Spleen (tissue), 11 donors: ENCODE results near the gene SGCA. TPM values are rescaled to one million over a fixed set of nuclear protein-coding genes. Genes with fewer than 3 reads are reported as not detected.

ENCODE experiments used
- DNase-seq: peaks from one replicate; pipeline ENCODE4 v3.0.0-alpha.2; 2020
- H3K27ac ChIP-seq, 8 donors: fragments of 200-600 bp; sonication (generic) in 7 of 8; 1 replicate in 4 of 8; 2 replicates in 4 of 8; pipeline versions ENCODE4 v1.5.0 to v1.8.0; 2016 to 2021; ENCODE audit warnings: inconsistent platforms in 4 of 8, mild to moderate bottlenecking in 4 of 8, moderate library complexity in 1 of 8
- H3K27me3 ChIP-seq, 7 donors: fragments of 200-600 bp; sonication (generic) in 6 of 7; replicated peaks in 1 of 7; 1 replicate in 4 of 7; 2 replicates in 3 of 7; pipeline versions ENCODE4 v1.5.0 to v1.8.0; 2016 to 2021; ENCODE audit warnings: inconsistent platforms in 3 of 7, mild to moderate bottlenecking in 1 of 7
- H3K36me3 ChIP-seq, 6 donors: fragments of 200-600 bp; sonication (generic) in 5 of 6; 1 replicate in 4 of 6; 2 replicates in 2 of 6; pipeline versions ENCODE4 v1.5.0 to v1.8.0; 2016 to 2021; ENCODE audit warnings: inconsistent platforms in 2 of 6
- H3K4me1 ChIP-seq, 6 donors: fragments of 200-600 bp; sonication (generic) in 5 of 6; 1 replicate in 3 of 6; 2 replicates in 3 of 6; pipeline versions ENCODE4 v1.5.0 to v1.8.0; 2016 to 2021; ENCODE audit warnings: inconsistent platforms in 3 of 6
- H3K4me3 ChIP-seq, 8 donors: fragments of 200-600 bp; sonication (generic) in 7 of 8; 1 replicate in 4 of 8; 2 replicates in 4 of 8; pipeline versions ENCODE4 v1.5.0 to v1.8.0; 2016 to 2021; ENCODE audit warnings: inconsistent platforms in 4 of 8, mild to moderate bottlenecking in 4 of 8, moderate library complexity in 2 of 8
- H3K9me3 ChIP-seq, 8 donors: fragments of 200-600 bp; sonication (generic) in 7 of 8; 1 replicate in 4 of 8; 2 replicates in 4 of 8; pipeline versions ENCODE4 v1.5.0 to v1.8.0; 2016 to 2021; ENCODE audit warnings: inconsistent platforms in 4 of 8
- CTCF ChIP-seq, 11 experiments: fragments of 200-600 bp in 7 of 11; fragments of 450-650 bp in 4 of 11; sonication (generic) in 4 of 11; IDR thresholded peaks in 8 of 11; conservative IDR thresholded peaks in 3 of 11; 1 replicate in 7 of 11; 2 replicates in 4 of 11; pipeline versions ENCODE4 v1.4.0 to v1.8.0; 2016 to 2021; ENCODE audit warnings: antibody characterized with exemption in 11 of 11, inconsistent platforms in 4 of 11, mild to moderate bottlenecking in 1 of 11
- POLR2A ChIP-seq, 3 donors: fragments of 450-650 bp; IDR thresholded peaks; one replicate each; pipeline ENCODE4 v1.5.1; 2017; ENCODE audit warnings: antibody characterized with exemption in 3 of 3, mild to moderate bottlenecking in 1 of 3
- POLR2AphosphoS5 ChIP-seq, 3 donors: sonication (generic); formaldehyde crosslinking; IDR thresholded peaks; one replicate each; pipeline ENCODE4 v1.5.1; 2017; ENCODE audit warnings: antibody characterized with exemption in 3 of 3
- WGBS, 5 donors: extraction: QIAGEN DNeasy Blood & Tissue Kit in 3 of 5; methylation state at CpG; one replicate each; pipeline versions ENCODE4 v1.1.5 to v1.1.7; 2013 to 2018; 5-methylcytosine and 5-hydroxymethylcytosine counted together
- intact Hi-C: fragments of 100-400 bp; cut with DNase I; formaldehyde crosslinking; loops from one replicate; pipeline ENCODE4 v1.15.0; 2023; ENCODE audit warnings: low total_unique reads
- polyA plus RNA-seq, 3 donors: library from polyadenylated mRNA; stranded (reverse); fragments of 200-250 nt; gene quantifications; one replicate each; pipeline ENCODE4 v1.2.1, GENCODE V29; 2013
- total RNA-seq, 7 donors: library from RNA; depleted of rRNA in 3 of 7; stranded (reverse); fragments of >200 nt in 3 of 7; fragmentation: NEBNext Ultra II Directional in 4 of 7; extraction: Animal tissue kit (Norgen Biotek cat#: 25700) in 4 of 7; gene quantifications; one replicate each; pipeline versions ENCODE4 v1.1.0 to v1.2.1, GENCODE V29; 2016 to 2021
- donor health status: healthy with polysubstance abuse.
- donor health status: DM: no; HTN: no; CAD: no; lungs with moderate emphysema.
- donor health status: DM: no; HTN: no; CAD: no.
- donor health status: Bipolar disorder and iron deficiency.
- donor health status: healthy.
- donor health status: DM: no; HTN: no; CAD: no.
- donor health status: DM: yes; HTN: yes; CAD: no.

SGCA gene
- total and polyA plus RNA-seq, 10 donors, result 1.2 to 5.9 (median 3.7) TPM; not detected in 1

- 65 to 75% (median 69%) methylated on average over 8 of the region's 8 CpGs for WGBS, 5 donors
- no peaks in the 10 kb centered on the region for H3K27me3 ChIP-seq
- H3K4me1 ChIP-seq, result peaks cover 32 to 61% (median 40%) of the 10 kb centered on the region in 6 donors
- H3K36me3 ChIP-seq, result no peaks in the 10 kb centered on the region
- H3K9me3 ChIP-seq, result no peaks in the 10 kb centered on the region
- TF ChIP-seq POLR2AphosphoS5 (IDR thresholded peaks at IDR 0.05), result no peak
- no peak for TF ChIP-seq POLR2A (IDR thresholded peaks at IDR 0.05)
- TF ChIP-seq CTCF (IDR thresholded peaks at IDR 0.05 in 8 of 11, conservative IDR thresholded peaks at IDR 0.05 in 3 of 11), result no peak
- H3K27ac ChIP-seq, result peak overlapping the region in 7 of 8 donors; percentile 68 to 99 (median 97)
- intact Hi-C loops, result no loop called here
- DNase-seq, result peak; percentile 65
- H3K4me3 ChIP-seq, result no peak overlapping the region
These were observed 10.5 kb upstream of the SGCA start for GRCh38 chr17:50155115-50155819.

- intact Hi-C loops, result no loop called here
- H3K4me3 ChIP-seq, result no peak overlapping the region
- no peak for TF ChIP-seq POLR2AphosphoS5 (IDR thresholded peaks at IDR 0.05)
- TF ChIP-seq POLR2A (IDR thresholded peaks at IDR 0.05), result no peak
- TF ChIP-seq CTCF (IDR thresholded peaks at IDR 0.05 in 8 of 11, conservative IDR thresholded peaks at IDR 0.05 in 3 of 11), result no peak
- peak overlapping the region in 2 of 8 donors; percentile 0 to 41 for H3K27ac ChIP-seq
- WGBS, 5 donors, result 52 to 65% (median 59%) methylated on average over 4 of the region's 4 CpGs
- peaks cover 0 to 3% (median 0%) of the 10 kb centered on the region in 7 donors for H3K27me3 ChIP-seq
- H3K4me1 ChIP-seq, result peaks cover 28 to 66% (median 44%) of the 10 kb centered on the region in 6 donors
- DNase-seq, result no peak
- no peaks in the 10 kb centered on the region for H3K36me3 ChIP-seq
- no peaks in the 10 kb centered on the region for H3K9me3 ChIP-seq
These were observed 7.9 kb upstream of the SGCA start for GRCh38 chr17:50157891-50158290.

GRCh38 chr17:50161023-50161910, 4.5 kb upstream of the SGCA start:
- Histone ChIP-seq H3K4me1 (peaks cover 4 to 52% (median 33%) of the 10 kb centered on the region in 6 donors), H3K27ac (peak overlapping the region in 7 of 8 donors; percentile 38 to 71 (median 64)), H3K27me3 (peaks cover 0 to 3% (median 0%) of the 10 kb centered on the region in 7 donors), H3K9me3 (no peaks in the 10 kb centered on the region), H3K36me3 (no peaks in the 10 kb centered on the region), H3K4me3 (peak overlapping the region; percentile 37 to 70 (median 54))
- intact Hi-C loops, result no loop called here
- WGBS, 5 donors, result 0 to 2% (median 1%) methylated on average over 50 to 53 of the region's 53 CpGs
- peak; percentile 95 to 99 (median 97) for TF ChIP-seq CTCF (IDR thresholded peaks at IDR 0.05 in 8 of 11, conservative IDR thresholded peaks at IDR 0.05 in 3 of 11)
- peak; percentile 90 to 93 (median 91) for TF ChIP-seq POLR2AphosphoS5 (IDR thresholded peaks at IDR 0.05)
- TF ChIP-seq POLR2A (IDR thresholded peaks at IDR 0.05), result no peak
- peak; percentile 99 for DNase-seq
